Right lobe of liver (tissue), 6 donors: ENCODE results near the gene CEP112. TPM values are rescaled to one million over a fixed set of nuclear protein-coding genes. Genes with fewer than 3 reads are reported as not detected.

Source experiments
- ATAC-seq, 4 donors: fragments of 200-7000 bp; cut with Tn5 transposase; one replicate each; pipeline ENCODE4 v1.9.1; 2020; ENCODE audit warnings: mild to moderate bottlenecking in 4 of 4, moderate library complexity in 4 of 4
- DNase-seq, 3 donors: peaks; one replicate each; pipeline ENCODE4 v3.0.0-alpha.2; 2020
- H3K27ac ChIP-seq, 3 donors: fragments of 200-600 bp; one replicate each; pipeline ENCODE4 v1.8.0; 2022
- H3K27me3 ChIP-seq, 2 donors: fragments of 200-600 bp; one replicate each; pipeline ENCODE4 v1.8.0; 2022
- H3K36me3 ChIP-seq, 4 donors: fragments of 200-600 bp; sonication (generic) in 1 of 4; one replicate each; pipeline versions ENCODE4 v1.5.1 to v1.8.0; 2017 to 2022; ENCODE audit warnings: control low read depth in 1 of 4
- H3K4me1 ChIP-seq, 4 donors: fragments of 200-600 bp; sonication (generic) in 1 of 4; one replicate each; pipeline versions ENCODE4 v1.5.1 to v1.8.0; 2017 to 2022; ENCODE audit warnings: control low read depth in 1 of 4
- H3K4me3 ChIP-seq, 3 donors: fragments of 200-600 bp; one replicate each; pipeline ENCODE4 v1.8.0; 2022
- H3K9me3 ChIP-seq, 4 donors: fragments of 200-600 bp; sonication (generic) in 1 of 4; one replicate each; pipeline versions ENCODE4 v1.5.1 to v1.8.0; 2017 to 2022; ENCODE audit warnings: control low read depth in 1 of 4
- CTCF ChIP-seq, 4 donors: fragments of 200-600 bp in 3 of 4; fragments of 450-650 bp in 1 of 4; IDR thresholded peaks; one replicate each; pipeline versions ENCODE4 v1.5.1 to v1.8.0; 2016 to 2022; ENCODE audit warnings: antibody characterized with exemption in 4 of 4, mild to moderate bottlenecking in 2 of 4
- POLR2A ChIP-seq: fragments of 450-650 bp; IDR thresholded peaks from one replicate; pipeline ENCODE4 v1.6.1; 2017; ENCODE audit warnings: antibody characterized with exemption, mild to moderate bottlenecking
- WGBS: methylation state at CpG from one replicate; pipeline ENCODE4 v1.1.6; 2018; ENCODE audit warnings: low coverage, low lambda C conversion rate; ENCODE audit not compliant: insufficient coverage; ENCODE audit errors: missing lambda C conversion rate; 5-methylcytosine and 5-hydroxymethylcytosine counted together
- intact Hi-C, 2 donors: fragments of 100-400 bp; cut with DNase I; formaldehyde crosslinking; loops; one replicate each; pipeline versions ENCODE4 v1.11.2 to v1.14.1; 2022
- total RNA-seq, 6 experiments: library from RNA; depleted of rRNA in 2 of 6; stranded (reverse); fragments of >200 nt in 2 of 6; fragmentation: NEBNext Ultra II Directional in 3 of 6; extraction: Animal tissue kit (Norgen Biotek cat#: 25700) in 3 of 6; gene quantifications; one replicate each; pipeline versions ENCODE4 v1.1.0 to v1.2.4, GENCODE V29; 2016 to 2023
- donor health status: DM: no; HTN: yes; CAD: no.
- donor health status: DM: no; HTN: no; CAD: no.
- donor health status: DM: no; HTN: no; CAD: no.
- donor health status: DM: no; HTN: yes; CAD: no.
- donor health status: DM: no; HTN: yes; CAD: no.

CEP112 gene
- total RNA-seq, 6 experiments from 2014 or later = 2.2 to 4.6 (median 3.9) TPM

GRCh38 chr17:65598746-65599145 is 593.2 kb downstream of the CEP112 start:
- Histone ChIP-seq H3K4me1 (no peaks in the 10 kb centered on the region), H3K36me3 (no peaks in the 10 kb centered on the region), H3K9me3 (no peaks in the 10 kb centered on the region), H3K4me3 (no peak overlapping the region), H3K27ac (no peak overlapping the region), H3K27me3 (no peaks in the 10 kb centered on the region)
- 90% methylated on average over 1 of the region's 1 CpG for WGBS
- DNase-seq (no peak), ATAC-seq (no peak)
- intact Hi-C loops = no loop called here
- TF ChIP-seq CTCF (IDR thresholded peaks at IDR 0.05) = no peak
- TF ChIP-seq POLR2A = no peak

- 60% methylated on average over 4 of the region's 4 CpGs for WGBS
- no peak overlapping the region for H3K4me3 ChIP-seq
Measured at GRCh38 chr17:65595071-65595656, 596.8 kb downstream of the CEP112 start.

GRCh38 chr17:65593855-65594845 is 597.8 kb downstream of the CEP112 start:
- Histone ChIP-seq H3K9me3 (no peaks in the 10 kb centered on the region), H3K27ac (no peak overlapping the region), H3K4me1 (no peaks in the 10 kb centered on the region), H3K4me3 (no peak overlapping the region), H3K36me3 (no peaks in the 10 kb centered on the region), H3K27me3 (no peaks in the 10 kb centered on the region)
- intact Hi-C loops = no loop called here
- no peak for ATAC-seq
- TF ChIP-seq CTCF (IDR thresholded peaks at IDR 0.05) (no peak), POLR2A (no peak)
- DNase-seq = no peak
- WGBS = 20% methylated on average over 18 of the region's 18 CpGs

More at GRCh38 chr17:65595071-65595656, 596.8 kb downstream of the CEP112 start:
- DNase-seq (no peak), ATAC-seq (no peak)
- intact Hi-C loops = no loop called here
- no peaks in the 10 kb centered on the region for H3K9me3 ChIP-seq
- H3K4me1 ChIP-seq = no peaks in the 10 kb centered on the region
- H3K27me3 ChIP-seq = no peaks in the 10 kb centered on the region
- no peak overlapping the region for H3K27ac ChIP-seq
- TF ChIP-seq POLR2A = no peak
- no peaks in the 10 kb centered on the region for H3K36me3 ChIP-seq

- 48% methylated on average over 13 of the region's 19 CpGs for WGBS
- DNase-seq = no peak
- intact Hi-C loops = no loop called here
- H3K9me3 ChIP-seq = no peaks in the 10 kb centered on the region
- H3K4me1 ChIP-seq = no peaks in the 10 kb centered on the region
- no peak overlapping the region for H3K27ac ChIP-seq
- TF ChIP-seq POLR2A = no peak
- no peak for TF ChIP-seq CTCF (IDR thresholded peaks at IDR 0.05)
- ATAC-seq = no peak
- H3K36me3 ChIP-seq = no peaks in the 10 kb centered on the region
- no peaks in the 10 kb centered on the region for H3K27me3 ChIP-seq
- no peak overlapping the region for H3K4me3 ChIP-seq
Measured at GRCh38 chr17:65593092-65593854, 598.7 kb downstream of the CEP112 start.
